Sigmoid colon (tissue), 4 donors: ENCODE measurements around the gene COLEC12.

Experiments
- EP300 ChIP-seq, 4 donors: sonication (generic); formaldehyde crosslinking; IDR thresholded peaks; one replicate each; pipeline ENCODE4 v1.6.1; 2017; ENCODE audit warnings: antibody characterized with exemption in 4 of 4
- POLR2A ChIP-seq, 2 donors: fragments of 450-650 bp; IDR thresholded peaks; one replicate each; pipeline ENCODE4 v1.6.1; 2016; ENCODE audit warnings: antibody characterized with exemption in 2 of 2, mild to moderate bottlenecking in 2 of 2, moderate library complexity in 2 of 2
- POLR2AphosphoS5 ChIP-seq, 4 donors: sonication (generic); formaldehyde crosslinking; IDR thresholded peaks; one replicate each; pipeline ENCODE4 v1.6.1; 2017; ENCODE audit warnings: antibody characterized with exemption in 4 of 4
- TF ChIP-seq, protein P1 (sequence below), 4 experiments: fragments of 450-650 bp in 3 of 4; fragments of 200-600 bp in 1 of 4; IDR thresholded peaks; one replicate each; pipeline ENCODE4 v1.5.1; 2016 to 2019; ENCODE audit warnings: antibody characterized with exemption in 4 of 4, mild to moderate bottlenecking in 3 of 4, moderate library complexity in 2 of 4

DNA sequence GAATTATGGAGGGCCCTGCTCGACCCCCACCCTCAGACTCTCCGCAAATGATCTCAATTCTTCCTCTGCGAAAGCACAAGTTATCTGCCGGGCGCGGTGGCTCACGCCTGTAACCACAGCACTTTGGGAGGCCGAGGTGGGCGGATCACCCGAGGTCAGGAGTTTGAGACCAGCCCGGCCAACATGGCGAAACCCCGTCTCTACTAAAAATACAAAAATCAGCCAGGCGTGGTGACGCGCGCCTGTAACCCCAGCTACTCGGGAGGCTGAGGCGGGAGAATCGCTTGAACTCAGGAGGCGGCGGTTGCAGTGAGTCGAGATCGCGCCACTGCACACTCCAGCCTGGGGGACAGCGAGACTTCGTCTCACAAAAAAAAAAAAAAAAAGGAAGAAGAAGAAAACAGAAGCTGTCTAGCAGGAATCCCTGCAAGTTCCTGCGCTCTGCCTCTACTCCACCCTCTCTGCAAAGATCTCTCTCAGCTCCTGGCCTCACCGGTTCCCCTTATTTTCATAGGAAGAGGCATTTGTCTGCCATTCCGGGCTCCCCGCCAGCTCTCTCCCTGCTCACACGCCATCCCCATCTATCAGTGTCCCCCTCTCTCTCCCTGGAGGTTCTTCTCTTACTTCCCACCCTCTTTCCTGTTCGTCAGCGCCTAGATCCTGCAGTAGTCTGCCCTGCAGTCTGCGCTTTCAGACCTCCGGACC is 13.5 kb upstream of the COLEC12 start:
- TF ChIP-seq, protein P1, sequence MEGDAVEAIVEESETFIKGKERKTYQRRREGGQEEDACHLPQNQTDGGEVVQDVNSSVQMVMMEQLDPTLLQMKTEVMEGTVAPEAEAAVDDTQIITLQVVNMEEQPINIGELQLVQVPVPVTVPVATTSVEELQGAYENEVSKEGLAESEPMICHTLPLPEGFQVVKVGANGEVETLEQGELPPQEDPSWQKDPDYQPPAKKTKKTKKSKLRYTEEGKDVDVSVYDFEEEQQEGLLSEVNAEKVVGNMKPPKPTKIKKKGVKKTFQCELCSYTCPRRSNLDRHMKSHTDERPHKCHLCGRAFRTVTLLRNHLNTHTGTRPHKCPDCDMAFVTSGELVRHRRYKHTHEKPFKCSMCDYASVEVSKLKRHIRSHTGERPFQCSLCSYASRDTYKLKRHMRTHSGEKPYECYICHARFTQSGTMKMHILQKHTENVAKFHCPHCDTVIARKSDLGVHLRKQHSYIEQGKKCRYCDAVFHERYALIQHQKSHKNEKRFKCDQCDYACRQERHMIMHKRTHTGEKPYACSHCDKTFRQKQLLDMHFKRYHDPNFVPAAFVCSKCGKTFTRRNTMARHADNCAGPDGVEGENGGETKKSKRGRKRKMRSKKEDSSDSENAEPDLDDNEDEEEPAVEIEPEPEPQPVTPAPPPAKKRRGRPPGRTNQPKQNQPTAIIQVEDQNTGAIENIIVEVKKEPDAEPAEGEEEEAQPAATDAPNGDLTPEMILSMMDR (IDR thresholded peaks at IDR 0.05): no peak
- no peak for TF ChIP-seq POLR2A (IDR thresholded peaks at IDR 0.05)
- TF ChIP-seq POLR2AphosphoS5 (IDR thresholded peaks at IDR 0.05): no peak
- no peak for TF ChIP-seq EP300 (IDR thresholded peaks at IDR 0.05)
